HG03097 (cell line): ENCODE data around the gene LOXL1.

Experiments
- ATAC-seq: cut with Tn5 transposase; IDR thresholded peaks from one replicate; pipeline ENCODE4 v1.9.1; 2021; ENCODE audit not compliant: unreplicated experiment, low FRiP score

Gene LOXL1

DNA sequence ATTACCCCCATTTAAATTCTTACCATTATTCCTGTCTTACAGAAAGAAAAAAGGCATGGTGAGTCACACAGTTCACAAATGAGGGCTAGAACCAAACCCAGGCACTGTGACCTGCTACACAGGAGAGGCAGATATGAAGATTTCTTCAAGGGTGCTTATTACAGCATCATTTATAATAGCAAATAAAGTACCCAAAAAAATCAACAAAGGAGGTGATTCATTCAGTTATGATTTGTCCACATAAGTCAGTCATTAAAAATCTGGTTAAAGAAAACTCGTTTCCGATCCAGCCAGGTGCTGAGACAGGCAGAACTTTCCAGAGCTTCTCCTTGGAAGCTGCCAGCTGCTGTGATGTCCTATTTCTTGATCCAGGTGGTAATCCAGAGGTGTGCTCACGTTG, 7.5 kb upstream of the LOXL1 start:
- no peak for ATAC-seq

- no peak for ATAC-seq
Observed at GRCh38 chr15:73919706-73920105, 6.6 kb upstream of the LOXL1 start.

- no peak for ATAC-seq
Observed at GRCh38 chr15:73921254-73921925, 4.9 kb upstream of the LOXL1 start.

DNA sequence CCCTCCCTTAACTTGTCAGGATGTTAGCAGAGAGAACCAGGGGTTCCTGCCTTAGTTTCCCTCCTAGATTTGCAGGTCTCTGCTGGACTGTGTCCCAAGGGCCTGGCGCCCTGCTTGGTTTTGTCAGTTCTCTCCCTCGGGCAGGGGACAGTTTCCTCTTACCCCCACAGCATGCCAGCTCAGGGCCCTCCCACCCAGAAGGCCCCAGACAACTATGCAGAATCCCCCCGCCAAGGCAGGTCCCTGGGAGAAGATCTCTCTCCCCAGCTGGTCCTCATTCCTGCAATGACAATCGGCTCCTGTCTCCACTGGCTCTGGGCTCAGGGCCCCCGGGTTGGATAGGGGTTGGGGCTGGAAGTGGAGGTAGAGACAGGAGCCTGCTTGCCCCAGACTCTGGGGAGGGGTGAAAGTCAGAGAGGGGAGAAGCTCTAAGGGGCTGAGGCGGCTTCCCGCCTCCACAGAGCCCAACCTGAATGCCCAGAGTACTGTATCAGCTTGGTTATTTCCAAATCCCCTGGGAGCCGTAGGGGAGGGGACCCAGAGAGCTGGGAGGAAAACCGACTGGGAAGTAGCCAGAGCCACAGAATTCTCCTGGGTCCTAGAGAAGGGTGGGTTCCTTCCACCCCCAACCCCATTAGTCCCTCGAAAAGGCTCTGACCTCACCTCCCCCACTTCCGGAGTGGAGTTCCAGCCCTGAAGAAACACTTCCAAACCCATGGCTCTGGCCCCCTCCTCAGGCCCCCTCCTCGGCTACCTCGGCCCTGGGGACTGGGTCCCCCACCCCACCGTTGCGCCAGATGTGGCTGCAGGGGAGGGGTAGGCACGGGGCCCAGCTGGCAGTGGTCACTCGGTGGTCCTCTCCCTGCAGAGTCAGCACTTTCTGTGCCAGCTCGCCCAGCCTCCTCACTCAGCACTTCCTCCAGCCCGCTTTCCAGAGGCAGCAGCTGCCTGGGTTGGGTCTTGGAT, 3.8 kb upstream of the LOXL1 start:
- no peak for ATAC-seq

- no peak for ATAC-seq
Observed at GRCh38 chr15:73923156-73923487, 3.1 kb upstream of the LOXL1 start.

DNA sequence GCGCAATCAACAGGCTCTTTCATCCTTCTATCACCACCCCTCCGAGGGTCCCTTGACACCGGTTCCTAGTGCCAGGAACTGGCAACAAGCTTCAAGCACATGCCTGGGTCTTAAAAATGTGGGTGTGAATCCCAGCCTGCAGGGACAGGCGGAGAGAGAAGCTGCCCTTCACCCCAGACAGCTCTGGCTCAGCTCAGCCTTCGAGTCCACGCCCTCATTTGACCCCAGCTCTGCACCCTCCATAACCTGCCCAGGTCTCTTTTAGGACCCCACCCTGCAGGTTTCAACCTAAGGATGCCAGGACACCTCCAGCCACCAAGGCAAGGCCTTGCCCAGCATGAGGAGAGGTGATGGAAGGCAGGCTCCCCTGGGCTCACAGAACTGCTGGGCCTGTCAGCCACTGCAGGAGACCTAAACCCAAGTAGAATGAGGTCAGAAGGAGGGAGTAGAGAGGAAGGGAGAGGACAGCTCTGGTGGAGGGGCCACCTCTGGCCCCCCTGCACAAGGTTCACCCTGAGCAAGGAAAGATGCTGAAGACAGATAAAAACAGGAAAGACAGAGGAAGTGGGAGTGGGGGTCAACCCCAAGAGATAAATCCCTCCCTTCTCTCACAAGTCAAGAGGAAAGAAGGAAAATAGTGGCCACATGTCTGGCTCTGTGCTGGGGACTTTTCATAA, 2.6 kb upstream of the LOXL1 start:
- no peak for ATAC-seq

- ATAC-seq, result no peak
Observed at GRCh38 chr15:73924171-73924921, 1.9 kb upstream of the LOXL1 start.

DNA sequence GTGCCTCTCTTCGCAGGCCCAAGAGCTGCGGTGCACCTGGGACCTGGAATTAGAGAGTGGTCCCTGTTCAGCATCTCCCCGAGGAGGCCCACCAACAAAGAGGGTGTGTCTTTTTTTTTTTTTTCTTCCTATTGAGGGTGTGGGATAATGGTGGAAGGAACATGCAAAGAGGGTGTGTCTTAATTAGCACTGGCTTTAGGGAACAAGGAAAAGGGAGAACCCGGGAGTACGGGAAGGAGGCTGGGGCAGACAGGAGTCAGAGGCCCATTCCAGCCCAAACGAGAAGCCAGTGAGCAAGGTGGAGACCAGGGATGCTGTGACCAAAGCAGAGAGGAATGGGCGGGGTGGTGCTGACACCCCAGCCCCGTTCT, 429 bp upstream of the LOXL1 start:
- no peak for ATAC-seq

DNA sequence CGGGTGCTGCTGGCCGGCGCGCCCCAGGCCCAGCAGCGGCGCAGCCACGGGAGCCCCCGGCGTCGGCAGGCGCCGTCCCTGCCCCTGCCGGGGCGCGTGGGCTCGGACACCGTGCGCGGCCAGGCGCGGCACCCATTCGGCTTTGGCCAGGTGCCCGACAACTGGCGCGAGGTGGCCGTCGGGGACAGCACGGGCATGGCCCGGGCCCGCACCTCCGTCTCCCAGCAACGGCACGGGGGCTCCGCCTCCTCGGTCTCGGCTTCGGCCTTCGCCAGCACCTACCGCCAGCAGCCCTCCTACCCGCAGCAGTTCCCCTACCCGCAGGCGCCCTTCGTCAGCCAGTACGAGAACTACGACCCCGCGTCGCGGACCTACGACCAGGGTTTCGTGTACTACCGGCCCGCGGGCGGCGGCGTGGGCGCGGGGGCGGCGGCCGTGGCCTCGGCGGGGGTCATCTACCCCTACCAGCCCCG, 777 bp downstream of the LOXL1 start:
- ATAC-seq, result no peak

GRCh38 chr15:73927476-73928240, 1.4 kb downstream of the LOXL1 start:
- no peak for ATAC-seq

DNA sequence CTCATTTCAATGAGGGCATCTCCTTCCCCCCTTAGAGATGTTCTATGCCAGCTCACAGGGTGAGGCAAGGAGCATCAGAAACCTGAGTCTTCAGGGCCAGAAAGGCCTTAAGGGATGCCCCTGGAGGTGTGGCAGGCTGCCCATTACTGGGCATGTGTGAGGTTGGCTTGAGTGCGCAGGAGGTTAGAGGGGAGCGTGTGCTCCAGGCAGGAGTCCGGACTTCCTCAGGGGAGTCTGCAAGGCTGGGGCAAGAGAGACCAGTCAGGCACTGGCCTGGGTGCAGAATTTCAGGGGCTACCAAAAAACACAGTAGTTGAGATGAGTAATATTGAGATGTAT, 1.9 kb downstream of the LOXL1 start:
- ATAC-seq, result no peak

GRCh38 chr15:73928971-73929627, 2.8 kb downstream of the LOXL1 start:
- no peak for ATAC-seq

- no peak for ATAC-seq
Observed at GRCh38 chr15:73930371-73930770, 4.1 kb downstream of the LOXL1 start.

GRCh38 chr15:73930790-73931281, 4.6 kb downstream of the LOXL1 start:
- no peak for ATAC-seq

GRCh38 chr15:73931441-73931840, 5.2 kb downstream of the LOXL1 start:
- no peak for ATAC-seq

GRCh38 chr15:73932381-73933191, 6.3 kb downstream of the LOXL1 start:
- ATAC-seq, result no peak

DNA sequence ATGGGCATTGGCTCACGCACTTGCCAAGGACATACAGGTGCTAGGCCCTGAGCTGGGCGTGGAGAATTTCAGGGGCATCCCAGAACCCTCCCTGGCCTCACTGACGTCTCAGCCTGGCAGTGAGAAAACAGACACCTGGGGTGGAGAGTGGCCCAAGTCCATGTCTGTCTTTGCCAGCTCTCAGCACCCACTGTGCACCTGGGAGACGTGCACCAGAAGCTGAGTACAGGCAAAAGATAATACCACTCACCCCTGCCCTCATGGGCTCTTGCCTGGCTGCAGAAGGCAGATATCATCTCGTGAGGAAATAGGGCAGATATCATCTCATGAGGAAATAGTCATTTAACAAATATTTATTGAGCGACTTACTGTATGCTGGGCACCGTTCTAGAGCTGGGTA, 8.0 kb downstream of the LOXL1 start:
- ATAC-seq, result no peak

- no peak for ATAC-seq
Observed at GRCh38 chr15:73935547-73935946, 9.3 kb downstream of the LOXL1 start.

DNA sequence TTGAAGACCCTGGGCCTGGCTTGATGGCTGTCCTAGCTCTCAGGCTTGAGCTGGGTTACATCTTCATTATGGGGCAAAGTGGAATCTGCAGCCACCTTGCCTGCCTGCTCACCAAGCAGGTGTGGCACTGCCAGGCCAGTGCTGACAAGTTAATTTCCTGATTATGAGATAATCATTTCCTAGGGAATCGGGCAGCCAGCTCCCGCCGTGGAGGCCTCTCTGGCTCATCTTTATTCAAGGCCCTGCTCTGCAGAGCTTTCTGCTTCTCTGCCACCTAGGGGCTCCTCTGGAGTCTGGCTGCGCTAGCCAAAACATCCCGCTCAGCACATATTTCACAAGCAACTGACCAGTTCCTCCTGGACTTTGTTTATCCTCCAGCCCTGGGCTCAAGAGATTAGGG, 9.9 kb downstream of the LOXL1 start:
- ATAC-seq, result no peak
